Measurements from ENCODE around the gene ZNF30.
"Not testable (repeated sequence)": the region's sequence is repeated elsewhere in the genome, so short reads cannot be mapped to it uniquely, and the experiment has no call there.

GRCh38 chr19:34920090-34920786 lies 6.5 kb upstream of the ZNF30 start:
- not testable (repeated sequence) for TF ChIP-seq CTCF (conservative IDR thresholded peaks at IDR 0.05 in 1 of 2, IDR thresholded peaks at IDR 0.05 in 1 of 2; ENCODE audit: low read depth in 1 of 2, low read length in 2 of 2); EZH2 (IDR thresholded peaks at IDR 0.05; ENCODE audit: low read length, missing control alignments)
